K562 (cell line): ENCODE results near the gene TRIP12. TPM values are rescaled to one million over a fixed set of nuclear protein-coding genes. Genes with fewer than 3 reads are reported as not detected.

Experiments
- ATAC-seq: fragments of 200-7000 bp; cut with Tn5 transposase; 3 replicates; pipeline ENCODE4 v1.9.1; 2020; ENCODE audit warnings: moderate library complexity
- BruUV-seq: library from RNA; stranded (reverse); fragments of 400-500 nt; replicated peaks from 2 replicates; lab custom pipeline; 2021; lab: Mats Ljungman, UMichigan
- CTCF ChIA-PET: fragments of 300-600 bp; formaldehyde crosslinking; extraction: SDS; loops from one replicate; lab custom pipeline; 2021; ENCODE audit warnings: low intra/inter-chr PET ratio; lab: Yijun Ruan, JAX
- POLR2A ChIA-PET: fragments of 300-600, 350-650 bp; sonication (Branson Sonifier 250); formaldehyde crosslinking; extraction: SDS; loops from one replicate; lab custom pipeline; 2021; ENCODE audit warnings: antibody characterized with exemption, inconsistent platforms; lab: Yijun Ruan, JAX
- DNase-seq, 4 experiments: peaks; one replicate each; pipeline versions ENCODE4 v3.0.0 to v3.0.0-alpha.2; 2011 to 2018; ENCODE audit warnings: low spot score in 3 of 4, mixed read lengths in 3 of 4; ENCODE audit errors: extremely low read depth in 1 of 4
- FAIRE-seq: peaks from 2 replicates; lab custom pipeline; 2011; peaks lifted over from hg19 to GRCh38; lab: Jason Lieb, UNC
- H2AFZ ChIP-seq: 2 replicates; pipeline ENCODE4 v1.6.0; 2011; ENCODE audit warnings: low read depth, low read length, control low read depth, inconsistent platforms
- H3K27ac ChIP-seq: fragments of 200-600 bp; 3 replicates; pipeline ENCODE4 v1.8.0; 2011; ENCODE audit warnings: low read depth, mild to moderate bottlenecking, control low read depth, inconsistent platforms, low read length, moderate library complexity, mixed read lengths; ENCODE audit errors: extremely low read depth
- H3K27me3 ChIP-seq, 2 experiments: fragments of 300-600 bp in 1 of 2; 2 replicates in 1 of 2; 3 replicates in 1 of 2; pipeline versions ENCODE4 v1.6.0 to v1.8.0; 2011; ENCODE audit warnings: inconsistent platforms in 2 of 2, low read length in 2 of 2, mild to moderate bottlenecking in 1 of 2, mixed read lengths in 1 of 2, moderate library complexity in 1 of 2; ENCODE audit not compliant: control insufficient read depth in 2 of 2, insufficient read depth in 2 of 2
- H3K36me3 ChIP-seq: fragments of 300-600 bp; 3 replicates; pipeline ENCODE4 v1.8.0; 2011; ENCODE audit warnings: mild to moderate bottlenecking, low read length, inconsistent platforms; ENCODE audit not compliant: control insufficient read depth, insufficient read depth
- H3K4me1 ChIP-seq, 2 experiments: fragments of 200-600 bp in 1 of 2; replicated peaks in 1 of 2; 2 replicates in 1 of 2; 3 replicates in 1 of 2; pipeline versions ENCODE4 v1.5.1 to v1.8.0; 2011; ENCODE audit warnings: inconsistent platforms in 2 of 2, low read length in 2 of 2, mild to moderate bottlenecking in 1 of 2, mixed read lengths in 1 of 2, moderate library complexity in 1 of 2; ENCODE audit not compliant: control insufficient read depth in 2 of 2, insufficient read depth in 2 of 2
- H3K4me2 ChIP-seq: 2 replicates; pipeline ENCODE4 v1.6.1; 2011; ENCODE audit warnings: low read length, control low read depth, inconsistent platforms, mixed read lengths; ENCODE audit not compliant: insufficient read depth
- H3K4me3 ChIP-seq: fragments of 200-600 bp; sonication (generic), shearing (Covaris generic); 2 replicates; pipeline ENCODE4 v1.5.1; 2016; ENCODE audit warnings: control low read depth, inconsistent platforms
- H3K79me2 ChIP-seq: fragments of 200-600 bp; 3 replicates; pipeline ENCODE4 v1.8.0; 2011; ENCODE audit warnings: low read length, inconsistent platforms; ENCODE audit not compliant: control insufficient read depth, insufficient read depth
- H3K9ac ChIP-seq, 2 experiments: 2 replicates each; pipeline versions ENCODE4 v1.6.0 to v1.6.1; 2011; ENCODE audit warnings: low read depth in 2 of 2, low read length in 2 of 2, control low read depth in 1 of 2, inconsistent platforms in 1 of 2, mild to moderate bottlenecking in 1 of 2, mixed read lengths in 1 of 2; ENCODE audit not compliant: insufficient read depth in 1 of 2
- H3K9me1 ChIP-seq: one replicate; pipeline ENCODE4 v1.6.0; 2011; ENCODE audit warnings: inconsistent platforms, mild to moderate bottlenecking, low read length, moderate library complexity; ENCODE audit not compliant: control insufficient read depth, insufficient read depth
- H3K9me3 ChIP-seq: replicated peaks from 2 replicates; pipeline ENCODE4 v1.5.1; 2011; ENCODE audit warnings: low read depth, low read length, inconsistent platforms; ENCODE audit not compliant: control insufficient read depth, insufficient read depth
- H4K20me1 ChIP-seq: replicated peaks from 2 replicates; pipeline ENCODE4 v1.6.1; 2011; ENCODE audit warnings: low read length, inconsistent platforms, mixed read lengths; ENCODE audit not compliant: control insufficient read depth, insufficient read depth
- BRD4 ChIP-seq: fragments of 200-600 bp; sonication (generic); IDR thresholded peaks from 2 replicates; pipeline ENCODE4 v1.6.1; 2017; ENCODE audit warnings: inconsistent platforms
- GATAD2B ChIP-seq: fragments of 450-650 bp; IDR thresholded peaks from 2 replicates; pipeline ENCODE4 v1.6.1; 2017; ENCODE audit warnings: mild to moderate bottlenecking, borderline replicate concordance
- HDAC6 ChIP-seq: IDR thresholded peaks from 2 replicates; pipeline ENCODE4 v1.6.1; 2012; ENCODE audit warnings: low read depth, mild to moderate bottlenecking, control low read depth, inconsistent platforms, low read length, moderate library complexity
- MIER1 ChIP-seq: fragments of 450-650 bp; IDR thresholded peaks from 2 replicates; pipeline ENCODE4 v1.6.1; 2016; ENCODE audit warnings: antibody characterized with exemption, mild to moderate bottlenecking, low read depth
- OTX1 ChIP-seq: fragments of 450-650 bp; formaldehyde crosslinking; IDR thresholded peaks from 2 replicates; pipeline ENCODE4 v1.4.0; 2022; ENCODE audit warnings: mild to moderate bottlenecking
- RAD51 ChIP-seq: fragments of 450-650 bp; IDR thresholded peaks from 2 replicates; pipeline ENCODE4 v1.7.1; 2016; ENCODE audit warnings: low read depth, mild to moderate bottlenecking, borderline replicate concordance
- RBM17 ChIP-seq: fragments of 200-400 bp; formaldehyde crosslinking; IDR thresholded peaks from 2 replicates; pipeline ENCODE4 v1.6.1; 2017; ENCODE audit warnings: low read depth, mild to moderate bottlenecking, low read length, borderline replicate concordance
- SETDB1 ChIP-seq: IDR thresholded peaks from one replicate; pipeline ENCODE4 v1.6.1; 2012; ENCODE audit warnings: low read length, control low read depth, inconsistent platforms
- SREBF1 ChIP-seq: fragments of 150-350 bp; IDR thresholded peaks from 2 replicates; pipeline ENCODE4 v1.6.1; 2014; ENCODE audit warnings: antibody characterized with exemption, low read depth, low read length, borderline replicate concordance
- ZBTB9 ChIP-seq: fragments of 450-650 bp; formaldehyde crosslinking; IDR thresholded peaks from 2 replicates; pipeline ENCODE4 v1.4.0; 2020; ENCODE audit warnings: mild to moderate bottlenecking, moderate library complexity
- ZNF445 ChIP-seq: fragments of 250-450 bp; sonication (Bioruptor Pico); IDR thresholded peaks from 2 replicates; pipeline ENCODE4 v1.4.0; 2020; ENCODE audit warnings: low read depth, mild to moderate bottlenecking, moderate library complexity
- WGBS: fragments of 100-300 bp; shearing (Covaris generic); methylation state at CpG from one replicate; pipeline ENCODE4 v1.1.6; 2016; ENCODE audit warnings: low coverage, mixed read lengths; ENCODE audit not compliant: insufficient coverage; ENCODE audit errors: missing lambda C conversion rate; 5-methylcytosine and 5-hydroxymethylcytosine counted together
- in situ Hi-C: fragments of 300-500 bp; cut with MboI; formaldehyde crosslinking; loops from 4 replicates; pipeline ENCODE4 v1.15.0; 2018; ENCODE audit warnings: inconsistent platforms, mixed read lengths
- intact Hi-C: fragments of 100-400 bp; cut with micrococcal nuclease; formaldehyde crosslinking; loops from 2 replicates; pipeline ENCODE4 v1.14.2; 2022
- polyA plus RNA-seq, 8 experiments: library from polyadenylated mRNA; depleted of rRNA in 4 of 8; stranded (reverse) in 5 of 8; unstranded in 3 of 8; fragments of >200 nt; fragmentation: Nextera tagmentation in 2 of 8; fragmentation: Illumina TruSeq in 1 of 8; extraction: Ambion mirVana in 2 of 8; extraction: Trizol in 1 of 8; gene quantifications; 2 replicates each; pipeline versions ENCODE4 v1.2.1 to v1.2.3, GENCODE V29; 2011 to 2014; ENCODE audit warnings: inconsistent platforms in 1 of 8, missing spikeins in 1 of 8
- total RNA-seq, 7 experiments: library from RNA; depleted of rRNA in 6 of 7; stranded (reverse); fragments of >200 nt in 6 of 7; fragmentation: Illumina TruSeq in 2 of 7; extraction: Trizol in 2 of 7; gene quantifications; 2 replicates each; pipeline versions ENCODE4 v1.2.1 to v1.2.3, GENCODE V29; 2011 to 2021; ENCODE audit warnings: low replicate concordance in 1 of 7
- TF ChIP-seq, protein P1 (sequence below), 3 experiments: fragments of 200-800 bp in 1 of 3; fragments of 250-450 bp in 1 of 3; fragments of 450-650 bp in 1 of 3; sonication (Bioruptor Pico) in 1 of 3; sonication (Bioruptor generic) in 1 of 3; formaldehyde crosslinking in 1 of 3; IDR thresholded peaks; 2 replicates each; pipeline versions ENCODE4 v1.6.1 to v1.8.0; 2016 to 2022; ENCODE audit warnings: mild to moderate bottlenecking in 2 of 3, missing genetic modification characterization in 2 of 3, missing compliant biosample characterization in 1 of 3, moderate library complexity in 1 of 3
- TF ChIP-seq, protein P2 (sequence below): fragments of 450-650 bp; IDR thresholded peaks from 2 replicates; pipeline ENCODE4 v1.6.1; 2016; ENCODE audit warnings: mild to moderate bottlenecking

TRIP12 gene
- total and polyA plus RNA-seq, 9 of the 15 experiments (the other 6 are each of a cell fraction or from before 2014, with no cell fraction given), result 15.2 to 131 (median 80.1) TPM

GRCh38 chr2:229882583-229882982 lies 39.2 kb downstream of the TRIP12 start (continued):
- TF ChIP-seq, protein P1, sequence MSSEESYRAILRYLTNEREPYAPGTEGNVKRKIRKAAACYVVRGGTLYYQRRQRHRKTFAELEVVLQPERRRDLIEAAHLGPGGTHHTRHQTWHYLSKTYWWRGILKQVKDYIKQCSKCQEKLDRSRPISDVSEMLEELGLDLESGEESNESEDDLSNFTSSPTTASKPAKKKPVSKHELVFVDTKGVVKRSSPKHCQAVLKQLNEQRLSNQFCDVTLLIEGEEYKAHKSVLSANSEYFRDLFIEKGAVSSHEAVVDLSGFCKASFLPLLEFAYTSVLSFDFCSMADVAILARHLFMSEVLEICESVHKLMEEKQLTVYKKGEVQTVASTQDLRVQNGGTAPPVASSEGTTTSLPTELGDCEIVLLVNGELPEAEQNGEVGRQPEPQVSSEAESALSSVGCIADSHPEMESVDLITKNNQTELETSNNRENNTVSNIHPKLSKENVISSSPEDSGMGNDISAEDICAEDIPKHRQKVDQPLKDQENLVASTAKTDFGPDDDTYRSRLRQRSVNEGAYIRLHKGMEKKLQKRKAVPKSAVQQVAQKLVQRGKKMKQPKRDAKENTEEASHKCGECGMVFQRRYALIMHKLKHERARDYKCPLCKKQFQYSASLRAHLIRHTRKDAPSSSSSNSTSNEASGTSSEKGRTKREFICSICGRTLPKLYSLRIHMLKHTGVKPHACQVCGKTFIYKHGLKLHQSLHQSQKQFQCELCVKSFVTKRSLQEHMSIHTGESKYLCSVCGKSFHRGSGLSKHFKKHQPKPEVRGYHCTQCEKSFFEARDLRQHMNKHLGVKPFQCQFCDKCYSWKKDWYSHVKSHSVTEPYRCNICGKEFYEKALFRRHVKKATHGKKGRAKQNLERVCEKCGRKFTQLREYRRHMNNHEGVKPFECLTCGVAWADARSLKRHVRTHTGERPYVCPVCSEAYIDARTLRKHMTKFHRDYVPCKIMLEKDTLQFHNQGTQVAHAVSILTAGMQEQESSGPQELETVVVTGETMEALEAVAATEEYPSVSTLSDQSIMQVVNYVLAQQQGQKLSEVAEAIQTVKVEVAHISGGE (CRISPR knock-in tag; IDR thresholded peaks at IDR 0.05), result no peak
- TF ChIP-seq BRD4, result no peak

- WGBS, result 93% methylated on average over 5 of the region's 5 CpGs
- H3K79me2 ChIP-seq, result peaks cover 49% of the 10 kb centered on the region
- H3K9ac ChIP-seq, result no peak overlapping the region
- in situ Hi-C loops (no loop called here), intact Hi-C loops (no loop called here)
- no peak for DNase-seq
- CTCF ChIA-PET, result no interaction called here
- H3K4me1 ChIP-seq, result no peaks in the 10 kb centered on the region
- H3K9me1 ChIP-seq, result no peaks in the 10 kb centered on the region
- no peaks in the 10 kb centered on the region for H3K27me3 ChIP-seq
- no peak overlapping the region for H3K4me2 ChIP-seq
- peaks cover 32% of the 10 kb centered on the region for H3K36me3 ChIP-seq
- no peak overlapping the region for H3K27ac ChIP-seq
- FAIRE-seq, result no peak
- POLR2A ChIA-PET, result no interaction called here
- ATAC-seq, result no peak
- no peaks in the 10 kb centered on the region for H3K9me3 ChIP-seq
- no peak overlapping the region for H2AFZ ChIP-seq
- H3K4me3 ChIP-seq, result no peak overlapping the region
- no TSS peak for BruUV-seq
- no peaks in the 10 kb centered on the region for H4K20me1 ChIP-seq
- TF ChIP-seq MIER1 (no peak), RBM17 (no peak), ZNF445 (CRISPR knock-in tag) (no peak), SETDB1 (no peak), OTX1 (no peak), RAD51 (no peak), SREBF1 (no peak), ZBTB9 (CRISPR knock-in tag) (no peak), GATAD2B (no peak), HDAC6 (no peak)
- TF ChIP-seq, protein P2, sequence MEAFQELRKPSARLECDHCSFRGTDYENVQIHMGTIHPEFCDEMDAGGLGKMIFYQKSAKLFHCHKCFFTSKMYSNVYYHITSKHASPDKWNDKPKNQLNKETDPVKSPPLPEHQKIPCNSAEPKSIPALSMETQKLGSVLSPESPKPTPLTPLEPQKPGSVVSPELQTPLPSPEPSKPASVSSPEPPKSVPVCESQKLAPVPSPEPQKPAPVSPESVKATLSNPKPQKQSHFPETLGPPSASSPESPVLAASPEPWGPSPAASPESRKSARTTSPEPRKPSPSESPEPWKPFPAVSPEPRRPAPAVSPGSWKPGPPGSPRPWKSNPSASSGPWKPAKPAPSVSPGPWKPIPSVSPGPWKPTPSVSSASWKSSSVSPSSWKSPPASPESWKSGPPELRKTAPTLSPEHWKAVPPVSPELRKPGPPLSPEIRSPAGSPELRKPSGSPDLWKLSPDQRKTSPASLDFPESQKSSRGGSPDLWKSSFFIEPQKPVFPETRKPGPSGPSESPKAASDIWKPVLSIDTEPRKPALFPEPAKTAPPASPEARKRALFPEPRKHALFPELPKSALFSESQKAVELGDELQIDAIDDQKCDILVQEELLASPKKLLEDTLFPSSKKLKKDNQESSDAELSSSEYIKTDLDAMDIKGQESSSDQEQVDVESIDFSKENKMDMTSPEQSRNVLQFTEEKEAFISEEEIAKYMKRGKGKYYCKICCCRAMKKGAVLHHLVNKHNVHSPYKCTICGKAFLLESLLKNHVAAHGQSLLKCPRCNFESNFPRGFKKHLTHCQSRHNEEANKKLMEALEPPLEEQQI, result no peak
Observed at GRCh38 chr2:229880892-229881586, 40.8 kb downstream of the TRIP12 start.
